NB4 (cell line): ENCODE data around the gene CHST6.
"Not testable (repeated sequence)": the region's sequence is repeated elsewhere in the genome, so short reads cannot be mapped to it uniquely, and the experiment has no call there.

ENCODE experiments used
- DNase-seq: peaks from one replicate; pipeline ENCODE4 v3.0.0; 2010; ENCODE audit warnings: low read depth
- H3K4me3 ChIP-seq: one replicate; pipeline ENCODE4 v1.5.1; 2011; ENCODE audit warnings: mild to moderate bottlenecking, low read depth, low read length, moderate library complexity
- MYC ChIP-seq: IDR thresholded peaks from 2 replicates; pipeline ENCODE4 v1.6.1; 2011; ENCODE audit warnings: low read depth, low read length
- POLR2A ChIP-seq: IDR thresholded peaks from 2 replicates; pipeline ENCODE4 v1.6.1; 2011; ENCODE audit warnings: mild to moderate bottlenecking; ENCODE audit not compliant: insufficient read length; ENCODE audit errors: extremely low read depth
- TF ChIP-seq, protein P1 (sequence below): IDR thresholded peaks from one replicate; pipeline ENCODE4 v1.5.1; 2012; ENCODE audit warnings: low read depth, low read length
- TF ChIP-seq, protein P2 (sequence below): IDR thresholded peaks from 2 replicates; pipeline ENCODE4 v1.6.1; 2011; ENCODE audit warnings: low read depth, low read length

Gene CHST6

DNA sequence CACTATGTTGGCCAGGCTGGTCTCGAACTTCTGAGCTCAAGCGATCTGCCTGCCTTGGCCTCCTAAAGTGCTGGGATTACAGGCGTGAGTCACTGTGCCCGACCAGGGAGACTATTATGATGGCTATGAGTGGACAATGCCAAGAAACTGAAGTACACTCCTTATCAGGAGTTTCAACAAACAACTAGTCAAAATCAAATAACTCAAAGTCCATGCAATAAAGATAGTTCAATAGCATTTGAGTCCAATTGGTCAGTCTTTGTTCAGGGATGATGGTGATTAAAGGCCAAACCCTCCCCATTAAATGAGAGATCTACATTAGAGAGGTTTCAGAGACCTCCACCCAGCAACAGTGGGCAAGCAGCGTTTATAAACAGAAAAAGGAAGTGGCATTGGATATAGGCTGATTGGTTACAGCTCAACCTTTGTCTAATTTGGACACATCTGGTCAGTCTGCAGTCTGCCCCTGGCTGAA lies 32.6 kb upstream of the CHST6 start:
- TF ChIP-seq, protein P1, sequence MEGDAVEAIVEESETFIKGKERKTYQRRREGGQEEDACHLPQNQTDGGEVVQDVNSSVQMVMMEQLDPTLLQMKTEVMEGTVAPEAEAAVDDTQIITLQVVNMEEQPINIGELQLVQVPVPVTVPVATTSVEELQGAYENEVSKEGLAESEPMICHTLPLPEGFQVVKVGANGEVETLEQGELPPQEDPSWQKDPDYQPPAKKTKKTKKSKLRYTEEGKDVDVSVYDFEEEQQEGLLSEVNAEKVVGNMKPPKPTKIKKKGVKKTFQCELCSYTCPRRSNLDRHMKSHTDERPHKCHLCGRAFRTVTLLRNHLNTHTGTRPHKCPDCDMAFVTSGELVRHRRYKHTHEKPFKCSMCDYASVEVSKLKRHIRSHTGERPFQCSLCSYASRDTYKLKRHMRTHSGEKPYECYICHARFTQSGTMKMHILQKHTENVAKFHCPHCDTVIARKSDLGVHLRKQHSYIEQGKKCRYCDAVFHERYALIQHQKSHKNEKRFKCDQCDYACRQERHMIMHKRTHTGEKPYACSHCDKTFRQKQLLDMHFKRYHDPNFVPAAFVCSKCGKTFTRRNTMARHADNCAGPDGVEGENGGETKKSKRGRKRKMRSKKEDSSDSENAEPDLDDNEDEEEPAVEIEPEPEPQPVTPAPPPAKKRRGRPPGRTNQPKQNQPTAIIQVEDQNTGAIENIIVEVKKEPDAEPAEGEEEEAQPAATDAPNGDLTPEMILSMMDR, result no peak
- TF ChIP-seq POLR2A (no peak), MYC (no peak)
- TF ChIP-seq, protein P2, sequence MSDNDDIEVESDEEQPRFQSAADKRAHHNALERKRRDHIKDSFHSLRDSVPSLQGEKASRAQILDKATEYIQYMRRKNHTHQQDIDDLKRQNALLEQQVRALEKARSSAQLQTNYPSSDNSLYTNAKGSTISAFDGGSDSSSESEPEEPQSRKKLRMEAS, result no peak
- H3K4me3 ChIP-seq, result no peak overlapping the region
- no peak for DNase-seq

- TF ChIP-seq, protein P2, result no peak
- TF ChIP-seq, protein P1, result no peak
- TF ChIP-seq MYC (no peak), POLR2A (no peak)
- no peak overlapping the region for H3K4me3 ChIP-seq
- no peak for DNase-seq
Measured at GRCh38 chr16:75526032-75526790, 31.0 kb upstream of the CHST6 start.

- TF ChIP-seq, protein P2, result no peak
- TF ChIP-seq MYC (no peak), POLR2A (no peak)
- TF ChIP-seq, protein P1, result no peak
- DNase-seq, result no peak
- H3K4me3 ChIP-seq, result no peak overlapping the region
Measured at GRCh38 chr16:75519175-75519574, 23.9 kb upstream of the CHST6 start.

- not testable (repeated sequence) for DNase-seq
- peak overlapping the region; percentile 71 for H3K4me3 ChIP-seq
Measured at GRCh38 chr16:75516189-75516966, 21.1 kb upstream of the CHST6 start.

GRCh38 chr16:75514296-75514695 lies 19.1 kb upstream of the CHST6 start:
- TF ChIP-seq, protein P1, result no peak
- no peak for TF ChIP-seq POLR2A
- TF ChIP-seq, protein P2, result no peak
- TF ChIP-seq MYC, result no peak
- H3K4me3 ChIP-seq, result no peak overlapping the region
- DNase-seq, result no peak

- TF ChIP-seq POLR2A (no peak), MYC (no peak)
- TF ChIP-seq, protein P2, result no peak
- TF ChIP-seq, protein P1, result no peak
- peak; percentile 85 for DNase-seq
- no peak overlapping the region for H3K4me3 ChIP-seq
Measured at GRCh38 chr16:75506574-75506973, 11.3 kb upstream of the CHST6 start.
